IPS-NIHi7 (cell line): ENCODE results near the gene RAB5B.
A peak's percentile ranks its signal among the peaks of the same experiment; 100 is the strongest.
"Not testable (repeated sequence)": the region's sequence is repeated elsewhere in the genome, so short reads cannot be mapped to it uniquely, and the experiment has no call there.

Source experiments
- DNase-seq: peaks from one replicate; pipeline ENCODE4 v3.0.0; 2012; ENCODE audit warnings: mixed read lengths; ENCODE audit errors: extremely low spot score

The RAB5B gene

GRCh38 chr12:55940065-55940732 lies 33.7 kb upstream of the RAB5B start:
- DNase-seq = peak; percentile 93

GRCh38 chr12:55942055-55942454 lies 31.8 kb upstream of the RAB5B start:
- DNase-seq = no peak

GRCh38 chr12:55942577-55943136 lies 31.2 kb upstream of the RAB5B start:
- DNase-seq = no peak

- no peak for DNase-seq
Measured at GRCh38 chr12:55946553-55946952, 27.3 kb upstream of the RAB5B start.

DNA sequence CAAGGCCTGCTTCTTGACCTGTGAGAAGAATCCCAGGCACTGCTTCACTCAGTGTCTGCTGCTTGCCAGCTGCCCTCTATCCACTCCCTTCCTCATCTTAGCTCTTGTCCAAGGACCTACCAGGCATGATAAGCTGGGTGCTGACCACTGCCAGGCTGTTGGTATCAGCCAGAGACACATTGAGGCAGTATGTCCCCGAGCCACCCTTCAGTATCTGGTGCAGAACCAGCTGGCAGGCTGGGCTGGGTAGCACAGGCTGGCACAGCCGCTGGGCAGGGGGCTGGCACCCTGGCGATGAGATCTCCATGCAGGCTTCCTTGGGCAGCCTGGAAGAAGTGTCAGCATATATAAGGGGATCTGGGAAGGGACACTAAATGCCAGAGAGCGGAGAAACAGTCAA lies 18.5 kb upstream of the RAB5B start:
- DNase-seq = no peak

DNA sequence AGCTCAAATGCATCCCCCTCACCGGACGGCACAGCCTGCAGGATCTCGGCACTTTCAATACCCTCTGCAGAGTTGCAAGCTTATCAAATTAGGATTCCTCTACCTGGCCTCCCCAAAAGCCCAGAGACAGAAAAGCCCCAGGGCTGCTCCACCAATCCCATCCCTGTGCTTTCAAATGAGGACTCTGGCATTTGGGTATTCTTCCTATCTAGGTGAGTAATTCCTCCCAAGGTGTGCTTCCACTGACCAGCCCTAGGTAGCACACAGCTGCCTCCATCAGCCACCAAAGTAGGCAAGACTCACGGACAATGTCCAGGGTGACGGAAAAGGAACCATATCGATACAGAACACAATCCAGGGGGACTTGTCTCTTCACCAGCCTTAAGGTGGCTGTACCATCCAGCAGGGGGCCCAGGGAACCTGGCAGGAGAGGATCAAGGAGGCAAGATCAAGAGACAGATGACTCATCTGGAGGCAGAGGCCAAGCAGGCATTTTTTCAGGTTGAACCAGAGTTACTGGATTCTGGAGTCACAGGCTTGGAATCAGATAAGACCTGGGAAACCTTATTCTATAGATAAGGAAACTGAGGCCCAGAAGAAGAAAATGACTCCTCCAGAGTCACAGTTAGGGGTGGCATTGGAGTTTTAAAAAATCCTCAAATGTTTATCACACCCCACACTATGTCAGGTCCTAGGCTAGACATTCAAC lies 17.9 kb upstream of the RAB5B start:
- peak; percentile 56 for DNase-seq

DNA sequence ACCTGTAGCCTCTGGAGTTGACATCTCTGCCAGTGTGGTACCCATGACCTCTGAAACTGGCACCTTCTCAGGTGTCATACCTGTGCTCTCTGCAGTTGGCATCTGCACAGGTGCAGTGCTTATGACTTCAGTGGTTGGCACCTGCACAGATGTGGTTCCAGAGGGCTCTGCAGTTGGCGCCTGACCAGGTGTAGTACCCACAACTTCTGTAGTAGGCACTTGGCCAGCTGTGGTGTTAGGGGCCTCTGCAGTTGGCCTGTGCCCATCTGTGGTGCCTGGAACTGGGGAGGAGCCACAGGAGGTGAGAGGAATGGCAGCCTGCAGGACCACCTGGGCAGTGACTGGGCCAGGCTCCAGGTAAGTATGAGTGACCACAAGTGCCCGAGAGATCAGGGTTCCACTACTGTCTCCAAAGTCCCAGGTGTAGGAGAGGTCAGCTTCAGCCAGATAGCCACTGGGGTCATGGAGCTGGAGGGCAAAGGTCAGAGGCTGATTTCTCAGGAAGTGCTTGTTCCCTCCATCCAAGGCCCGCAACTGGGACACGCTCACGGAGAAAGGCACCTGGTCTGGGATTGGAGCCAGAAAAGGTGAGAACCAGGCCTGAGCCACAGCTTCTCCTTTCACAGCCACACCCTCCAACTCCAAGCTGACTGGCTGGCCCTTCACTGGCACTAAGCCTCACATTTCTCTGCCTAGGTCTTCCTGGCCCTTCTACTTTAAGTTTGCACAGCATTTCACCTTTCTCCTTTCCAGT lies 16.6 kb upstream of the RAB5B start:
- no peak for DNase-seq

DNA sequence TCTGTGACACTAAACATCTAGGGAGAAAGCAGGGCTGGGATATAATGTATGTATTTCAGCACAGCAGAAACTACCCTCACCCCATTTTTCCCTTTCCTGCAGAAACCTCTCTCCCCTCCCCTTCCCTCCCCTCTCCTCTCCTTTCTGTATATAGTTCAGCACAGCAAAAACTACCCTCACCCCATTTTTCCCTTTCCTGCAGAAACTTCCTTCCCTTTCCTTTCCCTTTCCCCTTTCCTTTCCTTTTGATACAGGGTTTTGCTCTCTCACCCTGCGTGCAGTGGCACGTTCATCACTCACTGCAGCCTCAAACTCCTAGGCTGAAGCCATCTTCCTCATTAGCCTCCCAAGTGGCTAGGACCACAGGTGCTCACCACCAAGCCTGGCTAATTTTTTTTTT lies 10.1 kb upstream of the RAB5B start:
- DNase-seq = no peak

DNA sequence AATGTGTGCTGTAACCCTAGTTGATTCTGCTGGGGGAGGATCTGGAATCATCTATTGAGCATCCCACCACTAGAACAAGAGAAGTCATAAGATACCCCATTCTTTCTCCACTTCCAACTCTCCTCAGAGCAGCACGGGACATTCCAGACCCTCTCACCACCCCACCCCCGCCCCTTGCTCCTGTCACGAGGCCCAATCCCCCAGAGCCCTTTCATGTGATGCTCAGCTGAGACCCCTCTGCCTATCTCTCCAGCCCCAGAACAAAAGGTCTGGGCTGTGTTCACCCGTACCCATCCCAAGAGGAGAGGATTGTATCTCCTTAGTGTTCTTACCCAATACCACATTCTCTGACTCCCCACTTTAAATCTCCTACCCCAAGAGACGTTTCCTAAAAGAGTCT lies 8.6 kb upstream of the RAB5B start:
- peak; percentile 16 for DNase-seq

- peak; percentile 52 for DNase-seq
Measured at GRCh38 chr12:55965941-55966407, 7.9 kb upstream of the RAB5B start, which contains the start of gene PMEL. PMEL (minus strand) TSS chr12:55966042; CDS start chr12:55966011, 31 bp downstream.

DNA sequence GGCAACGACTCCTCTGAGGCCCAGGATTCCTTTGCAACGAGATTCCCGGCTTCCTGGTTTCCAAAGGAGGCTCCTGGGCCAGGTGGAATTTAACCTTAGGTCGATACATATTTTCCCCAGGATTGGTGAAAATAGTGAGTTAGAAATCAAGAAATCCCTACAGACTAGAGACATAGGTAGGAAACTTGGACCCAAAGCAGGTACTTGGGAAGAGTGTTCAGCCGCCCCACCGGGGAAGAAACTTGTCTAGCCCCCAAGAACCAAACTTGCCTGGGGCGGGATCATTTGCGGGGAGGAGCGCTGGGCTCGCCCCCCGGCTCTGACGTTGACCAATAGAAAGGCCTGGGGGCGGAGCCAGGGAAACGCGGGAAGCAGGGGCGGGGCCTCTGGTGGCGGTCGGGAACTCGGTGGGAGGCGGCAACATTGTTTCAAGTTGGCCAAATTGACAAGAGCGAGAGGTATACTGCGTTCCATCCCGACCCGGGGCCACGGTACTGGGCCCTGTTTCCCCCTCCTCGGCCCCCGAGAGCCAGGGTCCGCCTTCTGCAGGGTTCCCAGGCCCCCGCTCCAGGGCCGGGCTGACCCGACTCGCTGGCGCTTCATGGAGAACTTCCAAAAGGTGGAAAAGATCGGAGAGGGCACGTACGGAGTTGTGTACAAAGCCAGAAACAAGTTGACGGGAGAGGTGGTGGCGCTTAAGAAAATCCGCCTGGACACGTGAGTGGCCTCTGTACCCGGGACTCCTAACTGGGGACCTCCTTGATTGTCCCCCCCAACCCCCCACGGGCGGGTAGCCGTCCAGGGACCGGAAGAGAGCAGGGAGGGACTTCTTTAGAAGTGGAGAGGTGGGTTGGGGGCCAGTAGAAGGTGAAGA lies 7.2 kb upstream of the RAB5B start, which contains the start of gene CDK2:
Gene CDK2, plus strand, starts transcription at position 423 of the 874 bp plus-strand sequence. Its CDS starts 179 bp downstream, at position 602.
- peak; percentile 96 for DNase-seq

- no peak for DNase-seq
Measured at GRCh38 chr12:55969356-55969755, 4.5 kb upstream of the RAB5B start.

DNA sequence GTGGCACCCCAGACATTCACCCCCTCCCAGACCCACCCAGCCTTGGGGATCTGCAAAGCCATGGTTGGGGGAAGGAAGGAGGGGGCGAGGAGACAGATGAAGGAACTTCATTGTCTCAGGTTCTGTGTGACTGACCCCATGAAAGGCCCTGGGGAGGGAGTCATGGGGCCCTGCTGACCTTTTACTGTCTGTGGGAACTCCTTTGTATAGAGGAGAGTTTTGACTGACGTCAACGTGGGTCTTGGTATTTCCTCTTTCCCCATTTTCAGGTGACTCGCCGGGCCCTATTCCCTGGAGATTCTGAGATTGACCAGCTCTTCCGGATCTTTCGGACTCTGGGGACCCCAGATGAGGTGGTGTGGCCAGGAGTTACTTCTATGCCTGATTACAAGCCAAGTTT lies 3.1 kb upstream of the RAB5B start:
- no peak for DNase-seq

GRCh38 chr12:55972042-55972441 lies 1.8 kb upstream of the RAB5B start:
- no peak for DNase-seq

DNA sequence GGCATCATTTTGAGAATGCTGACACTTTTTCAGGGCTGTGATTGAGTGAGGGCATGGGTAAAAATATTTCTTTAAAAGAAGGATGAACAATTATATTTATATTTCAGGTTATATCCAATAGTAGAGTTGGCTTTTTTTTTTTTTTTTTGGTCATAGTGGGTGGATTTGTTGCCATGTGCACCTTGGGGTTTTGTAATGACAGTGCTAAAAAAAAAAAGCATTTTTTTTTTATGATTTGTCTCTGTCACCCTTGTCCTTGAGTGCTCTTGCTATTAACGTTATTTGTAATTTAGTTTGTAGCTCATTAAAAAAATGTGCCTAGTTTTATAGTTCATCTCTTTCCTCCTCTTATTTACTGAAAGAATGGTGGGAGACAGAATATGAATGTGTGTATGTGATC lies 1.4 kb upstream of the RAB5B start:
- DNase-seq = no peak

DNA sequence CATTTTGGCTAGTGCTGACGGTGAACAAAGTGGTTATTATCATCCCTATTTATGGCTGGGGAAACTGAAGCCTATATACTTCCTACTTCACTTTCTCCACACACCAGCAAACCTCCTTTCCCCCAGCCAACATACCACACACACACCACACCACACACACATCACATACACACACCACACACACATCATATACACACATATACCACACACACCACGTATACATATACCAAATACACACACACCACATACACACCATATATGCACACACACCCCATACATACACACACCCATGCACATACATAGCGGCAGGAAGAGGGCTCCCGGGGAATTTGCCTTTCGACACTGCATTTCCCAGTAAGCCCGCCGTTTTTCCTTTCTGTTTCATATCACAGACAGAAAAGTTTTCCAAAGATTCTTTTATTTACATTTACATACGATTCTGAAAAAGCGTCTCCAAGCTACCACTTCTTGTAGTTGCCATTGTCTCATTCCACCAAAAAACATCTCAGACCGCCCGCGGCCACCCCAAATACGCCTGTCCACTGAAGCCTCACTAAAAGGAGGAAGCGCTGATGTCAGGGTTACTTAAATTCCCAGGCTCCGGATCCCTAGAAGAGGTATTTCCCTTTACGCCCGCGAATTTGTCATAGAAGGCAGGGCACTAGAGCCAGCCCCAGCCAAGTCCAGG lies 823 bp upstream of the RAB5B start:
- DNase-seq = no peak

DNA sequence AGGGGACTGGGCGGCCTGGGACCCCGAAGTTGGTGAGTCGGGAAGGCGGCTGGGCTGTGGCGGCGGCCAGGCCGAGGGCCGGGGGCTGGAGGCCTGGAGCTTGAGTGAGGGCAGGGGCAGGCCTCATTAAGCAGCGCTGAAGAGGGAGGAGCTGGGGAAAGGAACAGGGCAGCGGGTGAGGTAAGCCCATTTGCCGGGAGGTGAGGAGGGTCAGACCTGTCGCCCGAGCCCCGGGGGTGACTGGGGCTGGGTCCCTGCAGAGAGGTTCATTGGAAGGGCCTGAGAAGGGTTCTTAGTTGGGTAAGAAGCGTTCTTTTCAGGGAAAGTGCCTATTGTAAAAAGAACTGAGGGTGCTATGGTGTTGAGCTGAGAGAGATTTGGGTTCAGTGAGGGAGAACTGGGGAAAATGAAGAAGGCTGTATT lies 441 bp downstream of the RAB5B start:
- DNase-seq = peak; percentile 67

GRCh38 chr12:55978393-55978792 lies 4.5 kb downstream of the RAB5B start:
- DNase-seq = no peak

- no peak for DNase-seq
Measured at GRCh38 chr12:55979069-55979468, 5.2 kb downstream of the RAB5B start.

DNA sequence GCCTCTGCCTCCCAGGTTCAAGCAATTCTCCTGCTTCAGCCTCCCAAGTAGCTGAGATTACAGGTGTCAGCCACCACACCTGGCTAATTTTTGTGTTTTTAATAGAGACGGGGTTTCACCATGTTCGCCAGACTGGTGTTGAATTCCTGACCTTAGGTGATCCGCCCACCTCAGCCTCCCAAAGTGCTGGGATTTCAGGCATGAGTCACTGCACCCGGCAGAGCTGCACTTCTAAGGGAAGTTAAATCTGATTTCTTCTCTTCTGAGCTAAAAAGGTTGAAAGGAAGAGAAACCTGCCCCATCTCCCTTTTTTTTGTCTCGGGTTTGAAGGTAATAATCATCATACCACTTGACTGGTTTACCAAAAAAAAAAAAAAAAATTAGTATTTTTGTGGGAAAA lies 8.0 kb downstream of the RAB5B start:
- not testable (repeated sequence) for DNase-seq
